ENCODE measurements around the gene CDHR3.

Gene CDHR3

DNA sequence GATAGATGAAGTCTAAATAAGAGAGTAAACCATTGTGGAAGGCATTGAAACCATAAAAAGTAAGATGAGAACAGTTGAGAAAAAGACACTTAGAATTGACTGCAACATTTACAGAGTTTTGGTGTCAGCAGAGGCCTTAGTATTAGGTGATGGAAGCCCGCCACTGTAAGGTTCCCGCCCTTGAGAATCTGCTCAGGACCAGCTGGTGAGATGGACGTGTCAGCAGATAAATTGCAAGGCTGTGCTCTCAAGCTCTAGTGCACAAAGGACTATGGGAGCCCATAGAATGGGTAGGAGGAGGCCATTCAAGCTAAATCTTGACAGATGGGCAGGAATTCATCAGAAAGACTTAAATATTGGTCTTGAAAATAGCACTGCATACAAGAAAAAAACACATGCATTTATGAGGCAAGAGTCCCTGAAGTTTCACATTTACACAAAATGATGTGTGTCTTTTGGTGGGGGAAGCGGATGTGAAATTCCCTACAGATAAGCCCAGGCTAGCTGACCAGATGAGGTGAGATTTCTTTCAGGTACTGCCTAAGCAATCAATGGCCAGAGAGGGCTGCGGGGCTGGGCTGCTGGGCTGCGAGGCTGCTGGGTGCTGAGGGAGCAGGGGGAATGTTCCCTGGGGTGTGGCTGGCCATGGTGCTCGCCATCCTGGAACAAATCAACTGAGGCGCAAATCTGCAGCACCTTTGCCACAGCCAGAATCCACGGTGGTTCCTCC, 106.6 kb downstream of the CDHR3 start:
- DNase-seq: peak; percentile 21

DNA sequence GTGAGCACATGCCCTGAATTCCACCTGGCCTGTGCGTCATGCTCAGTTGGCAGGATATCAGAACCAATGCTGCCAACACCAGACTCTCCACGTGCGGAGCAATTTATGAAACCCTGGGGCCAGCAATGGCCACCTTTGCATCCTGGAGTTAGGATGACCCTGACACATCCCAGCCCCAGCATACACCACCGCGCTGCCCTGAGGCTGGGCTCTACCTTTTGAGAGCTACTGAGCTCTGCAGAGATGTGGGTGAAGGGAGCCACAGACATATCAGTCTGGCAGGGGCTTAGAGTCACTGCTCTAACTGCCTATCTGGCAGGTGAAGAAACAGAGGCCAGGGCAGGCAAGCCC, 107.1 kb downstream of the CDHR3 start:
- DNase-seq: no peak

DNA sequence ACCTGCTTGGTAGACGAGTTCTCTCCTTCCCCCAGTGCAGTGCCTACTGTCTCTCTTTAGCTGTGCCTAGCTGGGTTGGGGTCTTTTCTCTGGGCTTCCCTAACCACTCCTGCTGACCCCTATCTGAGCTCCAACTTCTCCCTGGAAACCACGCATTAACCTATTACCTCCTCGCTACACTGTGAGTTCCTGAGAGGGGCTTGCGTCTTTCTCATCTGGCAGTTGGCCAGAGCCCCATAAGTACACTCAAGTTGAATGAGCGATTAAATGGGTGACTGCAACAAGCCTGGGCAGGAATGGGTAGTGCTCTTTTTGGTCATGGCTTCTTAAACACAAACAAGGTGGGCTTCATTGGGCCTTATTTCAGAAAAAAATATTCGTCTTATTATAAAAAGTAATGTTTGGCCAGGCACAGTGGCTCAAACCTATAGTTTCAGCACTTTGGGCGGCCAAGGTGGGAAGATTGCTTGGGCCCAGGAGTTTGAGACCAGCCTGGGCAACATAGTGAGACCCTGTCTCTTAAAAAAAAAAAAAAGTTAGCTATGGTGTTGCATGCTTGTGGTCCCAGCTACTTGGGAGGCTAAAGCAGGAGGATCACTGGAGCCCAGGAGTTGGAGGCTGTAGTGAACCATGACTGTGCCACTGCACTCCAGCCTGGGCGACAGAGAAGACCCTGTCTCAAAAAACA, 107.6 kb downstream of the CDHR3 start:
- DNase-seq: no peak

DNA sequence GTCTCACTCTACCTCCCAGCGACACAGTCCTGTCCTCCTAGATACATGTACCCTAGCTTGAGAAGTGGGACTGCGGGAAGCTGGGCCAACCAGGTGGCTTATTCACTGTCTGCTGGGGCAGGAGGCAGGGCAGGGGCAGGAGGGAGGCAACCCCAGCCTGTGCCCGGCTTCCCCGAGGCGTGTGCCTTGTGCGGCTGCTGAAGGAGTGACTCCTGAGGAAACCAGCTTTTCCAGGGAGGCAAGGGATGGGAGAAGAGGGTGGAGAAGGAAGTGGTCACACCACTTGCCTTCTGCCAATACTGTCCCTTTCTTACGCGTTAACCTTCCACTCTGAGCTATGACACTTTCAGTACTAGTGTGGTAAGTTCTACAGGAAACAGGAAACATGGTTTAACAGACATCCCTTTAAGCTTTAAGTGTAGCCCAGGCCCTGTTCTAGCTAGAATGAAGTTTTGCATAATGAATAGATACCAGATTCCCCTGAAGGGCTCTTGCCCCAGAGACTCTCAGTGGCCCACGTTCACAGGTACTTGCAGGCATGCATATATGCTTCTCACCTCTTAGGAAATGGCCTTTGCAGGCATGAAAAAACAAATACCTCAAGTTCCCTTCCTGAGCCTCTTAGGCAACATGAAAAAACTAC, 108.4 kb downstream of the CDHR3 start:
- DNase-seq: no peak

DNA sequence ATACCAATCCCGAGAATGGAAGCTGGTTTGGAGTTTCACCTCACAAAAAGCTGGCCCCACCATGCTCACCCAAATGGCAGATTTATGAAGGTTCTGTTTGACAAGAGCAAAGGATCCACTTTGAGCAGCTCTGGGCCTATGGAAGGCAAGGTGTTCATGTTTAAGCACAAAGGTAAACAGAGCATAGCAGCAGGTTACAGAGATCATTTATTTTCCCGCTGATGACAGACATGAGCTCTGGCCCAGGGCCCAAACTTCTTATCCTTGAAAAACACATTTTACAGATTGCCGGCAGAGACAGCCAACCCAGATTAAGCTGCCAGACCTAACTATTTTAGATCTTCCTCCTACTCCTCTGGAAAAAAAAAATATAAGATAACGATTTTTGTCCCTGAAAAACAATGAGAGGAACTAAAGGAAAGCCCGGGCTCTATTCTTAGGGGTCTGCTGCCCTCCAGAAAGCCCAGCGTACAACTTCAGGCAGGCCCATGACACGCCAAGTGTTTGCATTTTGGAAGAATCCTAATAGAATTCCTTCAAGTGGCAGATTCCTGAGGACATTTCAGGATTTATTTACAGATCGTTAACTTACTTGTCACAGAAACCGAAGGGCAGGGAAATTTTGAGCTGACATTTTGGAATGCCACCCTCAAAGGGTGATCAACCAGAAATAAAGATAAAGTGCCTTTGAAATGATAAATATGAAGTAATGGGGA, 109.1 kb downstream of the CDHR3 start:
- DNase-seq: peak; percentile 62

DNA sequence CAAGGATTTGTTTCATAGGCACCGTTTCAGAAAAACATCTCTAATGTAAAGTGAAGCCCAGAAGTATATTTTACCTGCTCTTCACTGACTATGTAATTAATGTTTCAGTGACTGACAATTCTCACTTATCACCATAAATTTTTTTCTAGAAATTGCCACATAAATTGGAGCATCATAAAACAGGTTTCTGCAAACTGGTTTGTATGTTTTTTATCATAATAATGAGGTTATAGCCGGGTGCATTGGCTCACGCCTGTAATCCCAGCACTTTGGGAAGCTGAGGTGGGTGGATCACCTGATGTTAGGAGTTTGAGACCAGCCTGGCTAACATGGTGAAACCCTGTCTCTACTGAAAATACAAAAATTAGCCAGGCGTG, 109.6 kb downstream of the CDHR3 start:
- no peak for DNase-seq

DNA sequence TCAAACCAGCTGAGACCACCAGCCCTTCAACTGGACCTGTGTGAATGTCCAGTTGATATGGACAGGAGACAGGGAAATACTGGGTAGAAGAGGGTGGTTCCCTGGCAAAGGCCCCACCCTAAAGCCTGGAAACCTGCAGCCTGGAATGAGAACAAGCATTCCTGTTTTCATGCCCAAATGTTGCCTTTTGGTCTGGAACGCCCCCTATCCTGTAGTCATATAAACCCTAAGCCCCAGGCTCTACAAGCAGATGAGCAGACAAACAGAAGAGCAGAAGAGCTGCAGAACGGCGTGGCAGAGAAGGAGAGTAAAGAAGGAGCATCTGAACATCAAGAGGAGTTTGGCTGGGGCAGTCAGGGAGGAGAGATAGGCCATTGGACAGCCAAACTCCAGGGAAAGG, 110.6 kb downstream of the CDHR3 start:
- peak; percentile 63 for DNase-seq

DNA sequence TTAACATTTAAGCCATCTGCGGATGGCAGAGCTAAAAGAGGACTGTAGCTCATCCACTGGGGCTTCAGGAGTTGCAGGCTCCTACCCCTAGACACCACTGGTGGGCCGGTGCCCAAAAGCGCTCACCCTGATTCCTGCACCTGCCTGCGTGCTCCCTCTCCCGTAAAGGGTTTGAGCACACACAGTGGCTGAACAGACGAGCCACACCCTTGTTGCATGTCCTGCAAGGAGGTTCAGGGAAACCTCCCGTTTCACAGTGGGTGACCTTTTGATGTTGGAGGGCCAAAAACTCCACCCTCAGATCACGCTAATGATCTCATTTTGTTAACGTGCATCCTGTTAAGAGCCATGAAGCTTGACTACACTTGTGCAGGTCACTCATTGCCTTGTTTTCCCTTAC, 111.2 kb downstream of the CDHR3 start:
- DNase-seq: no peak

DNA sequence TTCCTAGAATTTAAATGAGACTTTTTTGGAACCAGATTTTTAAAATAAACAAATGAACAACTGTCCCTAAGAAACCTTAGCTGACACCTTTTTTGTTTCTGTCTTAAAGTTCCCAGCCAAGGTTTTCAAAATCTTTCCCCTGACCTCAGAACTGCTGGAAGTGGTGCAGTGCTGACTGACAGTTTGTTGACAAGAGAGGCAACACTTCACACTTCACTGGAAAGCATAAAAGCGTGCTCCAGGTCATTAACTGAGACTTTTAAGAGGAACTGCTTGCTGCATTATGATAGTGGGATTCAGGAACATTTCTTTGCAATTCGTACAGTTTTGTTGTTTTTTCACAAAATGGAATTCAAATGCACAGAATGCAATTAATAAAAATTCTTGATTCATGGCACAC, 112.9 kb downstream of the CDHR3 start:
- no peak for DNase-seq

DNA sequence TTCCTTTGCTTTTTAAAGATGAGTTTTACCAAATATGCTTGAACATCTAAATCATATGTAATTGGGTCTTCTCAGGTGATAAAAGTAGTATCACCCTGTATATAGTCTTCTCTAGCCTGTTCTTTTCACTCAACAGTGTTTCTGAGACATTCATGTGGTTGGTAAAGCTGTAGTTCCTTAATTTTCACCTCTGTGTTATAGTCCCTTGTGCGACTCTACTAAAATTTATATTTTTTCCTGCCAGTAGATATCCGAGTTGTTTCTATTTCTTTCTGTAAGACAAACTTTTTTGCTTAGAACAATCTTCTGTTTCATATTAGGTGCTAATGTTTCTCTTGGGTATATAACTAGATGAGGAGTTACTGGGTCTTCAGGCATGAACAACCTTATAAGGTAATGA, 113.5 kb downstream of the CDHR3 start:
- no peak for DNase-seq

DNA sequence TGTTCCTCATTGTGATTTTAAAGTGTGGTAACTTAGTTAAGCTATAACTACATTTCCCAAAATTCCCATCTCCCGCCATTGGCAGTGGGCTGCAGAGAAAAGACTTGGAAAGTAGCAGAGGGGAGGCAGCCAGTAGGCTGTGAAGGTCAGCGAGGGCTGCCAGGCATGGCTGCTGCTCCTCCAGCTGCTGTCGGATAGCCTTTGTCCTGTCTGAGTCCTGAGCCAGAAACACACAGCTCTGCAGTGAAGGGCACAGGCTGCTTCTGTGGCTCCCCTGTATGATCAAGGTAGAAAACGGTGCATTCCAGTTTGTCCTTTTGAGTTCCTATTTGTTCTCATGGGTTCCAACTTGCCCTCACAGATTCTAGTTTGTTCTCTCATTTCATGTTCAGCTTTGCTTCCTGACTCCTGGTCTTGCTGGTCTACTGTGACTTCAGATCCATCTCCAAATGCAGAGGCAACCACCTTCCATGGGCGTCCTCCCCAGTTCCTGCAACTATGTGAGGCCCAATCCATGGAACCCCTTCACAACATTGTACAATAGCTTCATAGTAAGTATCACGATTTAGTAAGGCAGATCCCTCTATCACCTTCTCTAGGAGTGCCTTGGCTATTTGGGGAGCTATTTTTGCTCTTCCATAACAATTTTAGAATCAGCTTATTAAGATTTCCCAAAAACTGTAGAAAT, 117.4 kb downstream of the CDHR3 start:
- no peak for DNase-seq

DNA sequence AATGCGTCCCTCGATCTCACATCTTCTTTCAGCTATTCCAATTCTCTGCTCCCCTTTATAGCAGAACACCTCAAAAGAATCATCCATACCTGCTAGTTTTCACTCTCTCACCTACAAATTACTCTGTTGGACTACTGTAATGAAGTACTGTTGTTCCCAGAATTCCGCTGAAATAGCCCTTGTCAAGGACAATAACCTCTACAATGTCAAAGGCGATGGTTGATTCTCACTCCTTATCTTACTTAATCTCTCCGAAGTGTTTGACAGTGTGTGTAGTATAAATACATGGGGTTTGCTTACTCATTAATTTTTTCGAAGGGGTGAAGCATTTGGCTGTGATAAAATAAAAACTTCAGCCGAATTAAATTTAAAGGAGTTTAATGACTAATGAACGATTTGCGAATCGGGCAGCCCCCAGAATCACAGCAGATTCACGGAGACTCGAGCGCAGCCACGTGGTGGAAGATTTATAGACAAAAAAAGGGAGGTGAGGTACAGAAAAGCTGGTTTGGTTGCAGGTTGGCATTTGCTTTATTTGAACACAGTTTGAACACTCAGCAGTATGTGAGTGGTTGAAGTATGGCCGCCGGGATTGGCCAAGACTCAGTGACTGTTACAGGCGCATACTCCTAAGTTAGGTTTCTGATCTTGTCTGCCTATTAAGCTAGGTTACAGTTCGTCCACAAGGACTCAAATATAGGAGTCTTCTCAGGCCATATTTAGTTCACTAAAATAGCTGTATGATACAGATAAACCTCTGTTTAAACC, 119.2 kb downstream of the CDHR3 start:
- no peak for DNase-seq
